ENCODE results near the gene PEMT.

DNA sequence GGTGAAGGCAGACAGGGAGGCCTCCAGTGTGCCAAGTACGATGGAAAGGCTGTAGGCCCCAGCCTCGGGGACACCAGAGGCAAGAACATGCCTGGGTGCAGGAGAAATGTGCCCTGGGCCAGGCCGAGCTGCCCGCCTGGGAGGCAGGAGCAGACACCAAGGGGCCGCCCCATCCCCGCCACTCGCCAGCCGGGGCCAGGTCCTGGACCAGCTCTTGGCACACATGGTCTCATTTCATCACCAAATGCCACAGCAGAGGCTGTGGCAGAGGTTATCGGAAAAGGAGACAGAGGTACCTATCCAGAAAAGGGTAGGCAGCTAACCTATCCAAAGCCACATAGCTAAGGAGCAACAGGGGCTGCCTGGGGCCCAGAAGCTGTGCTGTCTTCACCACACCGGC is 31.3 kb downstream of the PEMT start:
- TF ChIP-seq POLR2AphosphoS5 (IDR thresholded peaks at IDR 0.05; ENCODE audit: low read depth) (no peak), GABPA (IDR thresholded peaks at IDR 0.05; ENCODE audit: low read depth) (no peak), CTCF (IDR thresholded peaks at IDR 0.05; ENCODE audit: insufficient read depth, low read length) (no peak)
- TF ChIP-seq, protein P1, sequence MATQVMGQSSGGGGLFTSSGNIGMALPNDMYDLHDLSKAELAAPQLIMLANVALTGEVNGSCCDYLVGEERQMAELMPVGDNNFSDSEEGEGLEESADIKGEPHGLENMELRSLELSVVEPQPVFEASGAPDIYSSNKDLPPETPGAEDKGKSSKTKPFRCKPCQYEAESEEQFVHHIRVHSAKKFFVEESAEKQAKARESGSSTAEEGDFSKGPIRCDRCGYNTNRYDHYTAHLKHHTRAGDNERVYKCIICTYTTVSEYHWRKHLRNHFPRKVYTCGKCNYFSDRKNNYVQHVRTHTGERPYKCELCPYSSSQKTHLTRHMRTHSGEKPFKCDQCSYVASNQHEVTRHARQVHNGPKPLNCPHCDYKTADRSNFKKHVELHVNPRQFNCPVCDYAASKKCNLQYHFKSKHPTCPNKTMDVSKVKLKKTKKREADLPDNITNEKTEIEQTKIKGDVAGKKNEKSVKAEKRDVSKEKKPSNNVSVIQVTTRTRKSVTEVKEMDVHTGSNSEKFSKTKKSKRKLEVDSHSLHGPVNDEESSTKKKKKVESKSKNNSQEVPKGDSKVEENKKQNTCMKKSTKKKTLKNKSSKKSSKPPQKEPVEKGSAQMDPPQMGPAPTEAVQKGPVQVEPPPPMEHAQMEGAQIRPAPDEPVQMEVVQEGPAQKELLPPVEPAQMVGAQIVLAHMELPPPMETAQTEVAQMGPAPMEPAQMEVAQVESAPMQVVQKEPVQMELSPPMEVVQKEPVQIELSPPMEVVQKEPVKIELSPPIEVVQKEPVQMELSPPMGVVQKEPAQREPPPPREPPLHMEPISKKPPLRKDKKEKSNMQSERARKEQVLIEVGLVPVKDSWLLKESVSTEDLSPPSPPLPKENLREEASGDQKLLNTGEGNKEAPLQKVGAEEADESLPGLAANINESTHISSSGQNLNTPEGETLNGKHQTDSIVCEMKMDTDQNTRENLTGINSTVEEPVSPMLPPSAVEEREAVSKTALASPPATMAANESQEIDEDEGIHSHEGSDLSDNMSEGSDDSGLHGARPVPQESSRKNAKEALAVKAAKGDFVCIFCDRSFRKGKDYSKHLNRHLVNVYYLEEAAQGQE (IDR thresholded peaks at IDR 0.05; ENCODE audit: insufficient replicate concordance, low read depth) = no peak
